ENCODE data around the gene IPO5. TPM values are rescaled to one million over a fixed set of nuclear protein-coding genes. Genes with fewer than 3 reads are reported as not detected.

IPO5 gene
- total RNA-seq, result 102 and 135 TPM in 2 replicates

DNA sequence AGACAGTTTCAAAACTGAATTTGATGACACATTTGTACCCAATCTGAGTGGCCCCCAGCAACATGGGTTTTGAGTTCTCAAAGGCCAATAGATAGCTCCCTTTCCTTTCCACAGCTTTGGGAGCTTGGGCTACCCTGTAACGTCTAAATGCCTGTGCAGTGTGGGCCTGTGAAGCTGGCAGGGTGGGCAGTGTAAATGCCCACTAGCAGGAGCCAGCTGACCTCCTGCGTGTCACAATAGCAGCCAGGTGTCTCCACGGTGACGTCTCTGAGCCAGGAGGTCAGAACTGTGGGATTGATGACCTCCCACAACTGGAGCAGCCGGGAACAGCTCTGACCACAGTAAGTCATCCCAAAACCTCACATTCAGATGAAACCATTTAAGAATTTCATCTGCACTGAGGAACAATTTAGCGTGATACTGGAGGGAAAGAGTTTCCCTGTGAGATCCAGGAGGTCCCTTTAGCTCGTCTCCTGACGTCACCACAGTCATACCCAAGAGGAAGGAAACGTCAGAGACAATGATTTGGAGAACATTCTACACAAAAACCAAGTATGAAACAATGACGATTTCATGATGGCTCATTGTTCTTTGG, at the start of gene IPO5:
Gene IPO5 (plus strand): TSS at position 300 of the 595 bp plus-strand sequence. CDS start 23,022 bp downstream, outside the sequence.

Other genes with a start within 250 kb of the IPO5 start
- 47.7 and 56.7 TPM in 2 replicates for gene FARP1, start 189.4 kb downstream of the IPO5 start, total RNA-seq
- not detected in 2 replicates for gene RNF113B, start 223.6 kb downstream of the IPO5 start, total RNA-seq

All from epithelial cell of alveolus of lung (primary cell).